Endodermal cell (in vitro differentiated cells): ENCODE measurements around the gene NUTM1. TPM values are rescaled to one million over a fixed set of nuclear protein-coding genes. Genes with fewer than 3 reads are reported as not detected.

ENCODE experiments used
- DNase-seq: peaks from one replicate; pipeline ENCODE4 v3.0.0-alpha.2; 2017
- H3K27ac ChIP-seq: 2 replicates; pipeline ENCODE4 v1.5.1; 2013; ENCODE audit warnings: mild to moderate bottlenecking, low read depth, low read length, moderate library complexity
- H3K27me3 ChIP-seq: 2 replicates; pipeline ENCODE4 v1.6.1; 2013; ENCODE audit warnings: mild to moderate bottlenecking, low read length, moderate library complexity; ENCODE audit not compliant: insufficient read depth, control insufficient read depth, poor library complexity, severe bottlenecking
- H3K36me3 ChIP-seq: 2 replicates; pipeline ENCODE4 v1.7.0; 2013; ENCODE audit warnings: mild to moderate bottlenecking, low read length, moderate library complexity; ENCODE audit not compliant: control insufficient read depth, insufficient read depth
- H3K4me1 ChIP-seq: one replicate; pipeline ENCODE4 v1.7.0; 2013; ENCODE audit warnings: low read length; ENCODE audit not compliant: control insufficient read depth, insufficient read depth
- H3K4me3 ChIP-seq: 2 replicates; pipeline ENCODE4 v1.5.1; 2013; ENCODE audit warnings: mild to moderate bottlenecking, low read length, moderate library complexity
- H3K9ac ChIP-seq: 2 replicates; pipeline ENCODE4 v1.6.1; 2013; ENCODE audit warnings: mild to moderate bottlenecking, low read length, moderate library complexity; ENCODE audit not compliant: poor library complexity, severe bottlenecking; ENCODE audit errors: extremely low read depth
- H3K9me3 ChIP-seq: 2 replicates; pipeline ENCODE4 v1.6.1; 2013; ENCODE audit warnings: mild to moderate bottlenecking, low read length, moderate library complexity; ENCODE audit not compliant: control insufficient read depth
- H3K27ac Mint-ChIP-seq: 2 replicates; pipeline ENCODE4 v1.8.0; 2020; ENCODE audit warnings: mixed read lengths
- H3K27me3 Mint-ChIP-seq: 2 replicates; pipeline ENCODE4 v1.8.0; 2021; ENCODE audit warnings: mild to moderate bottlenecking, mixed read lengths; ENCODE audit not compliant: insufficient read depth
- H3K36me3 Mint-ChIP-seq: 2 replicates; pipeline ENCODE4 v1.8.0; 2020; ENCODE audit warnings: low read depth, mixed read lengths
- H3K4me1 Mint-ChIP-seq: 2 replicates; pipeline ENCODE4 v1.8.0; 2020; ENCODE audit warnings: mixed read lengths
- H3K4me3 Mint-ChIP-seq: 2 replicates; pipeline ENCODE4 v1.8.0; 2020; ENCODE audit warnings: mild to moderate bottlenecking, moderate library complexity, mixed read lengths
- H3K9me3 Mint-ChIP-seq: 2 replicates; pipeline ENCODE4 v1.8.0; 2020; ENCODE audit warnings: mild to moderate bottlenecking, mixed read lengths
- CTCF ChIP-seq: fragments of 200-600 bp; sonication (generic); conservative IDR thresholded peaks from 2 replicates; pipeline ENCODE4 v1.5.0; 2021; ENCODE audit warnings: antibody characterized with exemption, mild to moderate bottlenecking
- WGBS, 2 experiments: methylation state at CpG; one replicate each; pipeline versions ENCODE4 v1.1.5 to v1.1.7; 2013; ENCODE audit warnings: missing lambda C conversion rate in 2 of 2, mixed read lengths in 1 of 2; ENCODE audit not compliant: insufficient coverage in 1 of 2, insufficient read length in 1 of 2; 5-methylcytosine and 5-hydroxymethylcytosine counted together
- total RNA-seq, 2 donors: library from RNA; stranded (reverse); fragmentation: NEBNext Ultra II Directional in 1 of 2; extraction: Animal tissue kit (Norgen Biotek cat#: 25700) in 1 of 2; gene quantifications; 2 replicates in 1 of 2; 3 replicates in 1 of 2; pipeline ENCODE4 v1.2.1, GENCODE V29; 2021

NUTM1 gene
- total RNA-seq, 2 donors from 2014 or later = 0.09 TPM; not detected in 1

GRCh38 chr15:34359416-34359815 is 16.3 kb downstream of the NUTM1 start:
- H3K27ac Mint-ChIP-seq = no peak overlapping the region
- H3K4me3 Mint-ChIP-seq = no peak overlapping the region
- WGBS, 2 experiments = 89 to 100% methylated on average over 2 to 3 of the region's 3 CpGs
- Histone ChIP-seq H3K27ac (no peak overlapping the region), H3K36me3 (peaks cover 27% of the 10 kb centered on the region), H3K4me1 (no peaks in the 10 kb centered on the region), H3K9me3 (no peaks in the 10 kb centered on the region), H3K9ac (no peak overlapping the region), H3K27me3 (no peaks in the 10 kb centered on the region), H3K4me3 (no peak overlapping the region)
- H3K9me3 Mint-ChIP-seq = no peaks in the 10 kb centered on the region
- TF ChIP-seq CTCF = no peak
- H3K4me1 Mint-ChIP-seq = no peaks in the 10 kb centered on the region
- DNase-seq = no peak
- no peaks in the 10 kb centered on the region for H3K27me3 Mint-ChIP-seq
- peaks cover 55% of the 10 kb centered on the region for H3K36me3 Mint-ChIP-seq

GRCh38 chr15:34360298-34360697 is 17.2 kb downstream of the NUTM1 start:
- H3K27ac Mint-ChIP-seq = peak overlapping the region; percentile 41

GRCh38 chr15:34361278-34361677 is 18.2 kb downstream of the NUTM1 start:
- Histone ChIP-seq H3K4me3 (no peak overlapping the region), H3K27me3 (no peaks in the 10 kb centered on the region), H3K36me3 (peaks cover 27% of the 10 kb centered on the region), H3K9me3 (no peaks in the 10 kb centered on the region), H3K27ac (no peak overlapping the region), H3K4me1 (peaks cover 5% of the 10 kb centered on the region), H3K9ac (no peak overlapping the region)
- H3K36me3 Mint-ChIP-seq = peaks cover 51% of the 10 kb centered on the region
- WGBS, 2 experiments = 93 to 100% methylated on average over 7 of the region's 7 CpGs
- H3K9me3 Mint-ChIP-seq = no peaks in the 10 kb centered on the region
- no peak for DNase-seq
- H3K27ac Mint-ChIP-seq = no peak overlapping the region
- TF ChIP-seq CTCF = no peak
- H3K27me3 Mint-ChIP-seq = no peaks in the 10 kb centered on the region
- peaks cover 9% of the 10 kb centered on the region for H3K4me1 Mint-ChIP-seq
- no peak overlapping the region for H3K4me3 Mint-ChIP-seq

More at GRCh38 chr15:34360298-34360697, 17.2 kb downstream of the NUTM1 start:
- Histone ChIP-seq H3K27ac (no peak overlapping the region), H3K36me3 (peaks cover 27% of the 10 kb centered on the region), H3K4me1 (peaks cover under 1% of the 10 kb centered on the region), H3K27me3 (no peaks in the 10 kb centered on the region), H3K9me3 (no peaks in the 10 kb centered on the region), H3K9ac (no peak overlapping the region), H3K4me3 (no peak overlapping the region)
- WGBS, 2 experiments = 74 to 92% methylated on average over 1 of the region's 1 CpG
- H3K4me3 Mint-ChIP-seq = no peak overlapping the region
- peak; percentile 34 for TF ChIP-seq CTCF
- peaks cover under 1% of the 10 kb centered on the region for H3K4me1 Mint-ChIP-seq
- H3K36me3 Mint-ChIP-seq = peaks cover 55% of the 10 kb centered on the region
- H3K27me3 Mint-ChIP-seq = no peaks in the 10 kb centered on the region
- H3K9me3 Mint-ChIP-seq = no peaks in the 10 kb centered on the region
- peak; percentile 78 for DNase-seq
